NCI-H187 (cell line): Measurements from ENCODE around the gene NAA11.

Source experiments
- DNase-seq, 2 experiments: peaks; one replicate each; lab custom pipeline; 2025; lab: John Stamatoyannopoulos, UW

Gene NAA11

GRCh38 chr4:79325864-79326328, at the start of gene NAA11:
Gene NAA11 (minus strand): TSS chr4:79326061. CDS start chr4:79325877, 184 bp downstream.
- no peak for DNase-seq

GRCh38 chr4:79370026-79370425, 44.2 kb upstream of the NAA11 start:
- no peak for DNase-seq

DNA sequence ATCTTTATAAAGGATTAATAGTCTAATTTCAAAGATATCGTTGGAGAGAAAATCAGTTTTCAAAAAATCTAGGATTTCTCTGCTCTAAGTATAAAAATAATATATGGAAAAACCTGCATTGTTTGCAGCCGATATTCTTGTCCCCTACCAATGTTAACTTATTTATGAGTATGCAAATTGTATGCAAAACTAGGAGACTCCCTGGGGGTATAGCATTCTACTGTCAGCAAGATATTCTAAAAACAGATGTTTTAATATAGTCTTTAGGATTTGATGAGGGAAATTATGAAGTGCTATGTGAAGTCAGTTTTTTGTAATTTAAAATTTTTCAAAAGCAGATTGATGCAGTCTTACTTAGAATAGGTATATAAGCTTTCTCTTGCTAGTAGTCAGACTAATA, 41.2 kb upstream of the NAA11 start:
- DNase-seq = no peak

DNA sequence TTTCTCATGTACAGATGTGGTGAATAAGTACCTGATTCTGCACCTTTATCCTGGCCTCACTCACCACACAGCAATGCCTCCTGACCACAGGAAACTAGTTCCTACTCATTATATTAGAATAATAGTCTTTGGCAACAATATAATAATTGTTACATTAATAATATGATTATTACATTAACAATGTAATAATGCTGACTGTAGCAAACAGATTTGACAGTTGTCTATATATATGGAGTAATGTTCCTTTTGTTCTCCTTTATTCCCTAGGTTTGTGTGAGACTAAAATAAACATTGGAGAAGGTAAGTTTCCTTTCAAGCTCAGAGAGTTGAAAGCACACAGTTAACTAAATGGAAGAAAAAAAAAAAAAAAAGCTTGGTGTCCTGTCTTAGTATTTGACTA, 40.6 kb upstream of the NAA11 start:
- no peak for DNase-seq

GRCh38 chr4:79364061-79364460, 38.2 kb upstream of the NAA11 start:
- no peak for DNase-seq

GRCh38 chr4:79362626-79363025, 36.8 kb upstream of the NAA11 start:
- DNase-seq = no peak

GRCh38 chr4:79360006-79360405, 34.1 kb upstream of the NAA11 start:
- DNase-seq = no peak

GRCh38 chr4:79358438-79358837, 32.6 kb upstream of the NAA11 start:
- no peak for DNase-seq

DNA sequence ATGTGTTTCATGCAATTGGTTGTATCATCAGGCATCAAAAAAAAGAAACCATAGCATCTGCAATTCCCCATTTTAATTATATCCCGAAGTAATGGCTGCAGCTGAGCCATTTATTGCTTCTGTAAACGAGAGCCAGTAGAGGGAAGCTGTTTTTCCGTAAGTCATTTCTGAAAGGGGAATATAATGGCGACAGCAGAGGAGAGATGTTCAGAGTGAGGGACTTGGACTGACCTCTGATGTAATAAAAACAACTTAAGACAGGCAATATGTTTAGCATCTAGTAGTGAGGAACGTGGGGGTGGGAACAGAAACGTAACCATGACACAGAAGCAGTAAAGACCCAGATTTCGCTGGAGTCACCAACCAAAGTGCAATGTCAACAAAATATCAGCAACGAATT, 31.5 kb upstream of the NAA11 start:
- DNase-seq = no peak

- DNase-seq = no peak
Measured at GRCh38 chr4:79353075-79353474, 27.2 kb upstream of the NAA11 start.

DNA sequence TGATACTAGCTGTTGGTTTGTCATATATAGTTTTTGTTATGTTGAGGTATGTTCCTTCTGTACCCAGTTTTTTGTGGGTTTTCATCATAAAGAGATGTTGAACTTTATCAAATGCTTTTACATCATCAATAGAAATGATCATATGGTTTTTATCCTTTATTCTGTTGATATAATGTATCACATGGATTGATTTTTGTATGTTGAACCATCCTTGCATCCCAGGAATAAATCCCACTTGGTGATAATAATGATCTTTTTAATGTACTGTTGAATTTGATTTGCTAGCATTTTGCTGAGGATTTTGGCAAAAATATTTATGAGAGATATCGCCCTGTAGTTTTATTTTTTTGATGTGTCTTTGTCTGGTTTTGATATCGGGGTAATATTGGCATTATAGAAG, 22.5 kb upstream of the NAA11 start:
- DNase-seq = no peak

DNA sequence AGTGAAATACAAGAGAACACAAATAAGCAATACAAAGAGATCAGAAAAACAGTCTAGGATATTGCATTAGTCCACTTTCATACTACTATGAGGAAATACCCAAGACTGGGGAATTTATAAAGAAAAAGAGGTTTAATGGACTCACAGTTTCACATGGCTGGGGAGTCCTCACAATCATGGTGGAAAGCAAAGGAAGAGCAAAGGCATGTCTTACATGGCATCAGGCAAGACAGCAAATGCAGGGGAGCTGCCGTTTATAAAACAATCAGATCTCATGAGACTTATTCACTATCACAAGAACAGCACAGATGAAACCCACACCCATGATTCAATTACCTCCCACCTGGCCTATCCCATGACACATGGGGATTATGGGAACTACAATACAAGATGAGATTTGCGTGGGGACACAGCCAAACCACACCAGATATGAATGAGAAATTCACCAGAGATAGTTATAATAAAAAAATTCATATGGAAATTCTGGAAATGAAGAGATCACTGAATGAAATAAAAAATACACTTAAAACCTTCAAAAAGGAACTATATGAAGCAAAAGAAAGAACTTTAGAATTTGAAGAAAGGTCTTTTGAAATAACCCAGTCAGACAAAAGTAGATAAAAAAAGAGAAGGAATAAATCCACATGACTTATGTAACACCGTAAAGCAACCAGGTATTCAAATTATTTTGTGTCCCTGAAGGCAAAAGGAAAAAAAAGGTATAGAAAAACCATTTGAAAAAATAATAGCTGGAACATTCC, 16.2 kb upstream of the NAA11 start:
- DNase-seq = no peak

- no peak for DNase-seq
Measured at GRCh38 chr4:79340568-79340967, 14.7 kb upstream of the NAA11 start.

GRCh38 chr4:79338148-79338547, 12.3 kb upstream of the NAA11 start:
- no peak for DNase-seq

DNA sequence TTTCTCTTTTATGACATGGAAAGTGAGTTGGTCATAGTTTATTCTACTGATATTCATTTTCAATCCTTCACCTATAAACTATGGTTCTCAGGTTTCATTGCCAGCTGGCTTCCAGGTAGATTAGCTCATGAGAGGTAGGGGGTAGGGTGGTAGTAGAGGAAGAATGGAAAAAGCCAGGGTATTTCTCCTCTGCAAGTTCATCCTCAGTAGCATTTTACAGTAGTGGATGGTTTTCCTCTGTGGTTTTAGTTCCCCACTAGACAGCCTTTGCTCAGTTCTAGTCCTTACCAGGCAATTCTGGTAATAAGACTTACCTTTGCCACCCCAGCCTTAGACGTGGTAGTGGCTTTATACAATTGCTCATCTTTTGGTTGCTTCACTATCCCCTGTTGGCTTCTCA, 8.9 kb upstream of the NAA11 start:
- no peak for DNase-seq

DNA sequence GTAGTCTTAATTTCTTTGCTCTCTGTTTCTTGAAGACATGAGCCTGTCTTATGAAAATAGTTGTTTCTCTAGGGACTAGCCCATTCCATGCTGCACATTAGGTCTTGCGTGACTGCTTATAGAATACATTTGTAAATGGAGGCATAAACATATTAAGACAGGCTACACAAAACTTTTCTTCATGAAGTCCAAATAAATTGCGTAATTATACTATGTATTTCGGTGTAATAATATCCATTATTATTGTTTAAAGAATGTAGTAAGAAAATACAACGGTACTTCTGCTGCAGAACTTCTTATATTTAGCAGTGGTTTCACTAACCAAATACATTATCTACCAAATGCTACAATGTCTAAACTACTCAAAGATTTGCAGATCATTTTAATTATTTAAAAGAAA, 8.5 kb upstream of the NAA11 start:
- DNase-seq = no peak

GRCh38 chr4:79331126-79331876, 5.4 kb upstream of the NAA11 start:
- no peak for DNase-seq

DNA sequence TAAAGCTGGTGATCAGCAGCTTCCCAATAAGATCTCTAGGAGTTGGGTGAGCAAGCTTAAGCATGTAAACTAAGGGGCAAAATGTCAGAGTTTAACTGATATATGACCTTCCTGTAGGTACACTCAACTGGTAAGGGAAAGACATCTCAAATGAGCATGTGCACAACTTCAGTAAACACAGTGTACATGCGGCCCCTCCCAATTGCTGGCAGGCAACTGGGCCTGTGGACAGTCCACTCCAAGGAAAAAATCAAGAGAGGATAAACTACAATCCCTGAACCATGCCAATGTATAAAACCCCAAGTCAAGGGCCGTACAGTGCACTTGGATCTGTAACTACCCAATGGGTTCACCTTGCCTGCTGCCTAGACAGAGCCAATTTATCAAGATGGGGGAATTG, 4.9 kb upstream of the NAA11 start:
- no peak for DNase-seq

DNA sequence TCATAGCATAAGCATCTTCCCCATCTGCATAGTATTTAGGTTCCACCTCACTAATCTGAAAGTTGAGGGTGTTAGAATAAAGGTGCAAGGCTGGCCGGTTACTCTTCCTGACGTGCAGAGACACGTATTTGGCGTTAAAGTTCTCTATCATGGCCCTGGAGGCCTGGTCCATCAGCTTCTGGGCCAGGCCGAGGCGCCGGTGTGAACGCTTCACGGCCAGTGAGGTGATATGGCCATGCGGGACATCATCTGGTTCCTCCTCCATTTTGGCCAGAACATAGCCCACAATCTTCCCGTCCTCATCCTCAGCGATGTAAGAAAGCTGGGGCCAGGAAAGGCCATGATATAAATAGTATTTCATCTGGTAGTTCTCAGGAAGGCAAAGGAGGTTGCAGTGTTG, 425 bp downstream of the NAA11 start:
- DNase-seq = no peak

GRCh38 chr4:79319975-79320374, 5.9 kb downstream of the NAA11 start:
- no peak for DNase-seq

DNA sequence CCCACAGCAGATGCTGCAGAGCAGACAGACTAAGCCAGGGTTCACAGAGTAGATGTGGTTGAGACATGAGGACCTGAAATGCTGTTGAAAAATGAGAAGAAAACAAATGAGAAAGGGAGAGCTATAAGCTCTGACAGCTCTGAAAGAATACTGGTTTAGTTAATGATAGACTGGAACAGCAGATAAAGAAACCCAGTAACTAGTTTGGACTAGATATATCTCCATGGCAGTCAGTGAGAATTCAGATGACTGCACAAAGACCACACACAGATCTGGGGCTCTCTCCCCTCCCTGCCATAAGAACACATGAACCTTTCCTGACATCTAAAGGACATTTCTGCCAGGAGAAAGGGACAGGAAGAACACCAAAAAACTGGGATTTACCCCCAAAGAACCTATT, 8.2 kb downstream of the NAA11 start:
- no peak for DNase-seq

- DNase-seq = no peak
Measured at GRCh38 chr4:79315891-79316290, 10.0 kb downstream of the NAA11 start.

DNA sequence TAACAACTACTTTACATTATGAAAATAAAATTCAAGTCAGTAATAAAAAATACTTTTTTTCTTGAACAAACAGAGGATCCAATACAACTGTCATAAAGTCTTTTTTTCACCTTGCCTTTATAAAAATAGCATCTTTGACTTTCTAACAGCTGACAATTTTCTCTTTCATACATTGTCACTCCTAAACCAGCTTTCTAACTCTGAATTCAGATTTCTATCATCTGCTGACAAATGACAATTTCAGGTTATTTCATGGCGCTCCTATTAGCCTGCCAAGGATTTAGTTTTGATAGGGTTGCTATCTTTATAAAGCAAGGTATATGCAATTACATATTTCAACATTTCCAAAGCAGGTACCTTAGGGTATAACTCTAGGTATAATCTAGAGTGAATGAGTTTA, 14.6 kb downstream of the NAA11 start:
- no peak for DNase-seq

GRCh38 chr4:79308971-79309370, 16.9 kb downstream of the NAA11 start:
- DNase-seq = no peak
